ENCODE results near the gene LILRA1. TPM values are rescaled to one million over a fixed set of nuclear protein-coding genes. Genes with fewer than 3 reads are reported as not detected.
"Not testable (repeated sequence)": the region's sequence is repeated elsewhere in the genome, so short reads cannot be mapped to it uniquely, and the experiment has no call there.

LILRA1 gene
- total RNA-seq, 3 donors from 2014 or later (not counting 1 experiment from before 2014, with no cell fraction given) = 1.4 to 13.0 (median 6.1) TPM

DNA sequence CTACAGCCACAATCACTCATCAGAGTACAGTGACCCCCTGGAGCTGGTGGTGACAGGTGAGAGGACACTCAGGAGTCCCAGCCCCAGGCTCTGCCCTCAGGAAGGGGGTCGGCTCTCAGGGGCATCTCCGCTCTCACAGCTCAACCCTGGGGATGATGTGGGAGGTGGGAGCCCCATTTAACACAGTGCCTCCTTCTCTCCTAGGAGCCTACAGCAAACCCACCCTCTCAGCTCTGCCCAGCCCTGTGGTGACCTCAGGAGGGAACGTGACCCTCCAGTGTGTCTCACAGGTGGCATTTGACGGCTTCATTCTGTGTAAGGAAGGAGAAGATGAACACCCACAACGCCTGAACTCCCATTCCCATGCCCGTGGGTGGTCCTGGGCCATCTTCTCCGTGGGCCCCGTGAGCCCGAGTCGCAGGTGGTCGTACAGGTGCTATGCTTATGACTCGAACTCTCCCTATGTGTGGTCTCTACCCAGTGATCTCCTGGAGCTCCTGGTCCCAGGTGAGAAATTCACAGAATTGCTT lies 18.8 kb upstream of the LILRA1 start:
- DNase-seq (no peak), ATAC-seq (no peak)
- Mint-ChIP-seq H3K36me3 (no peaks in the 10 kb centered on the region), H3K9me3 (no peaks in the 10 kb centered on the region), H3K27me3 (ENCODE audit: low read depth in 2 of 2) (peaks cover 19 to 40% of the 10 kb centered on the region in 2 donors), H3K27ac (no peak overlapping the region), H3K4me3 (no peak overlapping the region), H3K4me1 (peaks cover 10 to 24% of the 10 kb centered on the region in 2 donors)
- Histone ChIP-seq H3K4me3 (ENCODE audit: low read length) (no peak overlapping the region), H3K36me3 (ENCODE audit: control insufficient read depth, insufficient read depth, low read length) (no peaks in the 10 kb centered on the region), H3K27me3 (ENCODE audit: control insufficient read depth, insufficient read depth, low read length) (peaks cover 20% of the 10 kb centered on the region), H3K9me3 (ENCODE audit: control insufficient read depth, insufficient read depth, low read length) (no peaks in the 10 kb centered on the region), H3K4me1 (ENCODE audit: control insufficient read depth, insufficient read depth, low read length) (peaks cover 36% of the 10 kb centered on the region), H3K27ac (ENCODE audit: low read length) (no peak overlapping the region)
- TF ChIP-seq CTCF (IDR thresholded peaks at IDR 0.05) = no peak
- 83% methylated on average over 11 of the region's 12 CpGs for WGBS (ENCODE audit: insufficient coverage)
- intact Hi-C loops (cut with micrococcal nuclease) = no loop called here

- H3K4me3 ChIP-seq (ENCODE audit: low read length); H3K27ac Mint-ChIP-seq; H3K27ac ChIP-seq (ENCODE audit: low read length); H3K9me3 Mint-ChIP-seq; H3K36me3 Mint-ChIP-seq; DNase-seq; H3K4me3 Mint-ChIP-seq; intact Hi-C loops (cut with micrococcal nuclease); H3K36me3 ChIP-seq (ENCODE audit: control insufficient read depth, insufficient read depth, low read length); H3K9me3 ChIP-seq (ENCODE audit: control insufficient read depth, insufficient read depth, low read length); ATAC-seq: not testable (repeated sequence)
- peaks cover 20 to 43% of the 10 kb centered on the region in 2 donors for H3K27me3 Mint-ChIP-seq (ENCODE audit: low read depth in 2 of 2)
- H3K4me1 ChIP-seq (ENCODE audit: control insufficient read depth, insufficient read depth, low read length) = peaks cover 36% of the 10 kb centered on the region
- 78% methylated on average over 9 of the region's 9 CpGs for WGBS (ENCODE audit: insufficient coverage)
- H3K27me3 ChIP-seq (ENCODE audit: control insufficient read depth, insufficient read depth, low read length) = peaks cover 20% of the 10 kb centered on the region
- H3K4me1 Mint-ChIP-seq = peaks cover 10 to 24% of the 10 kb centered on the region in 2 donors
Measured at GRCh38 chr19:54575205-54575604, 18.2 kb upstream of the LILRA1 start.

GRCh38 chr19:54576411-54576976 lies 16.9 kb upstream of the LILRA1 start:
- H3K4me3 Mint-ChIP-seq = no peak overlapping the region
- WGBS (ENCODE audit: insufficient coverage) = 84% methylated on average over 6 of the region's 6 CpGs
- no peaks in the 10 kb centered on the region for H3K36me3 Mint-ChIP-seq

DNA sequence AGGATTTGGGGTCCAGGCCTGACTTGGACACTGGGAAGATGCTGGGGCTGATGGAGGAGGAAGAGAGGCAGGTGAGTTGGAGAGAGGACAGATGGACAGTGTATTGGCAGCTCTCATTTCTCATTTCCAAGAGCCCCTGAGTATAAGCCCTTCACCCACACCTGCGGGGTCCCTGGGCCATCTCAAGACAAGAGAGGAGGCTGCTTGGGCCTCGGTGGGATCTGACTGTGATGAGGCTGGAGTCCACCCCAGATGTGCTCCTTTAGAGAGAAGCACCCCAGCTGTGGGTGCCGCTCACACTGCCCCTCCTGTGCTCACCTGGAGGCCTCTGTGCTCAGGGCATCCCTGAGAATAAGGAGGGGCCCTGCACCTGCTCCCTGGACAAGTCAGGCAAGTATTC lies 16.1 kb upstream of the LILRA1 start:
- no peak for TF ChIP-seq CTCF (IDR thresholded peaks at IDR 0.05)
- intact Hi-C loops (cut with micrococcal nuclease) = no loop called here
- Histone ChIP-seq H3K9me3 (ENCODE audit: control insufficient read depth, insufficient read depth, low read length) (no peaks in the 10 kb centered on the region), H3K36me3 (ENCODE audit: control insufficient read depth, insufficient read depth, low read length) (no peaks in the 10 kb centered on the region), H3K27me3 (ENCODE audit: control insufficient read depth, insufficient read depth, low read length) (peaks cover 12% of the 10 kb centered on the region), H3K4me1 (ENCODE audit: control insufficient read depth, insufficient read depth, low read length) (peaks cover 31% of the 10 kb centered on the region), H3K27ac (ENCODE audit: low read length) (no peak overlapping the region), H3K4me3 (ENCODE audit: low read length) (no peak overlapping the region)
- no peak for DNase-seq
- peaks cover 28 to 31% of the 10 kb centered on the region in 2 donors for H3K27me3 Mint-ChIP-seq (ENCODE audit: low read depth in 2 of 2)
- no peaks in the 10 kb centered on the region for H3K9me3 Mint-ChIP-seq
- WGBS (ENCODE audit: insufficient coverage) = 95% methylated on average over 3 of the region's 3 CpGs
- no peaks in the 10 kb centered on the region for H3K36me3 Mint-ChIP-seq
- no peak overlapping the region for H3K4me3 Mint-ChIP-seq
- no peak for ATAC-seq
- H3K4me1 Mint-ChIP-seq = peaks cover 10 to 23% of the 10 kb centered on the region in 2 donors
- H3K27ac Mint-ChIP-seq = no peak overlapping the region

More at GRCh38 chr19:54576411-54576976, 16.9 kb upstream of the LILRA1 start:
- intact Hi-C loops (cut with micrococcal nuclease) = no loop called here
- DNase-seq (no peak), ATAC-seq (peak in 1 of 3 donors; percentile 37)
- peaks cover 36% of the 10 kb centered on the region for H3K4me1 ChIP-seq (ENCODE audit: control insufficient read depth, insufficient read depth, low read length)
- H3K27ac ChIP-seq (ENCODE audit: low read length) = no peak overlapping the region
- H3K9me3 ChIP-seq (ENCODE audit: control insufficient read depth, insufficient read depth, low read length) = no peaks in the 10 kb centered on the region
- no peak overlapping the region for H3K27ac Mint-ChIP-seq
- TF ChIP-seq CTCF (IDR thresholded peaks at IDR 0.05) = no peak
- H3K27me3 ChIP-seq (ENCODE audit: control insufficient read depth, insufficient read depth, low read length) = peaks cover 12% of the 10 kb centered on the region
- H3K27me3 Mint-ChIP-seq (ENCODE audit: low read depth in 2 of 2) = peaks cover 20 to 37% of the 10 kb centered on the region in 2 donors
- H3K4me1 Mint-ChIP-seq = peaks cover 10 to 24% of the 10 kb centered on the region in 2 donors
- H3K36me3 ChIP-seq (ENCODE audit: control insufficient read depth, insufficient read depth, low read length) = no peaks in the 10 kb centered on the region
- H3K4me3 ChIP-seq (ENCODE audit: low read length) = no peak overlapping the region
- H3K9me3 Mint-ChIP-seq = no peaks in the 10 kb centered on the region

DNA sequence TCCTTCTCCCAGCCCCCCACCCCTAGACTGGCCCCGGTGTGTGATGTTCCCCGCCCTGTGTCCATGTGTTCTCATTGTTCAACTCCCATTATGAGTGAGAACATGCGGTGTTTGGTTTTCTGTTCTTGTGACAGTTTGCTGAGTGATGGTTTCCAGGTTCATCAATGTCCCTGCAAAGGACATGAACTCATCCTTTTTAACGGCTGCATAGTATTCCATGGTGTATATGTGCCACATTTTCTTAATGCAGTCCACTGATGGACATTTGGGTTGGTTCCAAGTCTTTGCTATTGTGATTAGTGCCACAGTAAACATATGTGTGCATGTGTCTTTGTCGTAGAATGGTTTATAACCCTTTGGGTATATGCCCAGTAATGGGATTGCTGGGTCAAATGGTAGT lies 15.2 kb upstream of the LILRA1 start:
- WGBS (ENCODE audit: insufficient coverage) = 94% methylated on average over 5 of the region's 5 CpGs
- H3K9me3 Mint-ChIP-seq; H3K27ac Mint-ChIP-seq; H3K4me3 ChIP-seq (ENCODE audit: low read length); H3K36me3 Mint-ChIP-seq; ATAC-seq; H3K27ac ChIP-seq (ENCODE audit: low read length); intact Hi-C loops (cut with micrococcal nuclease); H3K27me3 ChIP-seq (ENCODE audit: control insufficient read depth, insufficient read depth, low read length); H3K4me3 Mint-ChIP-seq; H3K36me3 ChIP-seq (ENCODE audit: control insufficient read depth, insufficient read depth, low read length); DNase-seq; H3K9me3 ChIP-seq (ENCODE audit: control insufficient read depth, insufficient read depth, low read length): not testable (repeated sequence)
- peaks cover 29 to 33% of the 10 kb centered on the region in 2 donors for H3K27me3 Mint-ChIP-seq (ENCODE audit: low read depth in 2 of 2)
- peaks cover 22% of the 10 kb centered on the region for H3K4me1 ChIP-seq (ENCODE audit: control insufficient read depth, insufficient read depth, low read length)
- H3K4me1 Mint-ChIP-seq = peaks cover 6 to 14% of the 10 kb centered on the region in 2 donors

Measured in natural killer cell (primary cell).